ENCODE data around the gene PLXND1.

PLXND1 gene

DNA sequence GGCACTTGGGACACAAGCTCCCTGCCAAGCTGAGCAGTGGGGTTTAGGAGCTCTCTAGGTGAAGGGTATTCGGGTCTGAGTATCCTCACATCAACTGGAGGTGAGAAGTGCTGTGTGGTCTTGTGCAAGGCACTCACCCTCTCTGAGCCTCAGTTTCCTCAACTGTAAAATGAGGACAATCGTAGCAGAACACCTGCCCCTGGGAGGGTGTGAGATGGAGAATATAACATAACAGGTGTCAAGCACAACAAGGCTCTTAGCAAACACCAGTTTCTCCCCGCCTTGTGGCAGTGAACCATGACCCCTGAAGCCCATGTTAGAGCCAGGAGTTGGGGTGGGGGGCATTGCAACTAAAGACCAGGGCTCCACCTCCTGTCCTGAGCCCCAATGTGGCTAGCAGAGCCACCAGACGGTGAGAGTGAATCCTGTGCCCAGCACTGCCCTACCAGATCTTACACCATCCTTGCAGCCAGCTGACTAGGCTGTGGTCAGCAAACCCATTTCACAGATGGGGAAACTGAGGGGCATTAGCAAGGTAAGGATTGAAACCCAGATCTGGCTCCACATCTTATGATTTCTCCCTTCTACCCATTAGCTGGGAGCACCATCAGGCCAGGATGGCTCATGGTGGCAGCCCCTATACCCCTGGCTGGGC, 2.6 kb upstream of the PLXND1 start:
- TF ChIP-seq, protein P1, sequence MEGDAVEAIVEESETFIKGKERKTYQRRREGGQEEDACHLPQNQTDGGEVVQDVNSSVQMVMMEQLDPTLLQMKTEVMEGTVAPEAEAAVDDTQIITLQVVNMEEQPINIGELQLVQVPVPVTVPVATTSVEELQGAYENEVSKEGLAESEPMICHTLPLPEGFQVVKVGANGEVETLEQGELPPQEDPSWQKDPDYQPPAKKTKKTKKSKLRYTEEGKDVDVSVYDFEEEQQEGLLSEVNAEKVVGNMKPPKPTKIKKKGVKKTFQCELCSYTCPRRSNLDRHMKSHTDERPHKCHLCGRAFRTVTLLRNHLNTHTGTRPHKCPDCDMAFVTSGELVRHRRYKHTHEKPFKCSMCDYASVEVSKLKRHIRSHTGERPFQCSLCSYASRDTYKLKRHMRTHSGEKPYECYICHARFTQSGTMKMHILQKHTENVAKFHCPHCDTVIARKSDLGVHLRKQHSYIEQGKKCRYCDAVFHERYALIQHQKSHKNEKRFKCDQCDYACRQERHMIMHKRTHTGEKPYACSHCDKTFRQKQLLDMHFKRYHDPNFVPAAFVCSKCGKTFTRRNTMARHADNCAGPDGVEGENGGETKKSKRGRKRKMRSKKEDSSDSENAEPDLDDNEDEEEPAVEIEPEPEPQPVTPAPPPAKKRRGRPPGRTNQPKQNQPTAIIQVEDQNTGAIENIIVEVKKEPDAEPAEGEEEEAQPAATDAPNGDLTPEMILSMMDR (IDR thresholded peaks at IDR 0.05): no peak
- Histone ChIP-seq H3K27ac (peak overlapping the region; percentile 50 to 98), H3K4me3 (no peak overlapping the region)
- no peak for DNase-seq (ENCODE audit: low spot score)

DNA sequence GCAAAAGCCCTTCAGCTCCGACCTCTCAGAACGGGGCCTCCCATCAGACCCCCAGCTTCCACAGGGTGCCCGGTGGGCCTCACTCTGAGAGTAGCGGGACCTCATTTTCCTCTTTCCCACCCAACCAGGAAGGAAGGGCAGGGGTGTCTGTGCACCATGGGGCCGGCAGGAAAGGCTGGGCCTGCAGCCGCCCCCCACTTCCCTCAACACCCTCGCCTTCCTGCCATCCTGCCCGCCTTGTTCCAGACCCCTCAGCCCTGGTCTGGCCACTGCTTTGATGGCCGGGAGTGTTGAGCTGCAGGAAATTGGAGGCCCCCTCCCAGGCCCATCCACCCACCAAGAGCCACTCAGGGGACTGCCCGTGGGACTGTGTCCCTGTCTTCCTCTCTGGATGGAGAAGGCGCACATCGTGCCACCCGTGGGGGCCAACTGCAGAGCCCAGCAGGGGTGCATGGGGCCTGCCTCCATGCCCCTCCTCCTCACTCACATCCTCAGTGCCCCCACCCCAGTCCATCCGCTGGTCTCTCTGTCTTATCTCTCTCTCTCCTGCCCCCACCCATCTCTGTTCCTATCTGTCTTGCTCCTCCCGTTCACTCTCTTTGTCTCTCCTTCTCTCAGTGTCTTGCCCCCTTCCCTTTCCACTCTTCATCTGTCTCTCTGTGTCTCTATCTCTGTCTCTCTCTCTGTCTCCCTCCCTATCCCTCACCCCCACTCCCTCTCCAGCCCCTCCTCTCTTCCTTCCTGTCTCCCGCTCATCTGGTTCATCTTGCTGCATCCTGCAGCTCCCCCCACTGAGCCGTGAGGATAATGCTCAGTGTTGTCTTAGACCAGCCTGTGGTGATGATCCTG, 1.8 kb upstream of the PLXND1 start:
- Histone ChIP-seq H3K27ac (peak overlapping the region; percentile 86 to 98), H3K4me3 (peak overlapping the region; percentile 92)
- TF ChIP-seq, protein P1 (IDR thresholded peaks at IDR 0.05): no peak
- no peak for DNase-seq (ENCODE audit: low spot score)

GRCh38 chr3:129607391-129608068, 1.1 kb upstream of the PLXND1 start:
- H3K27ac ChIP-seq: peak overlapping the region; percentile 86 to 98
- no peak for DNase-seq (ENCODE audit: low spot score)
- H3K4me3 ChIP-seq: peak overlapping the region; percentile 92
- TF ChIP-seq, protein P1 (IDR thresholded peaks at IDR 0.05): no peak

DNA sequence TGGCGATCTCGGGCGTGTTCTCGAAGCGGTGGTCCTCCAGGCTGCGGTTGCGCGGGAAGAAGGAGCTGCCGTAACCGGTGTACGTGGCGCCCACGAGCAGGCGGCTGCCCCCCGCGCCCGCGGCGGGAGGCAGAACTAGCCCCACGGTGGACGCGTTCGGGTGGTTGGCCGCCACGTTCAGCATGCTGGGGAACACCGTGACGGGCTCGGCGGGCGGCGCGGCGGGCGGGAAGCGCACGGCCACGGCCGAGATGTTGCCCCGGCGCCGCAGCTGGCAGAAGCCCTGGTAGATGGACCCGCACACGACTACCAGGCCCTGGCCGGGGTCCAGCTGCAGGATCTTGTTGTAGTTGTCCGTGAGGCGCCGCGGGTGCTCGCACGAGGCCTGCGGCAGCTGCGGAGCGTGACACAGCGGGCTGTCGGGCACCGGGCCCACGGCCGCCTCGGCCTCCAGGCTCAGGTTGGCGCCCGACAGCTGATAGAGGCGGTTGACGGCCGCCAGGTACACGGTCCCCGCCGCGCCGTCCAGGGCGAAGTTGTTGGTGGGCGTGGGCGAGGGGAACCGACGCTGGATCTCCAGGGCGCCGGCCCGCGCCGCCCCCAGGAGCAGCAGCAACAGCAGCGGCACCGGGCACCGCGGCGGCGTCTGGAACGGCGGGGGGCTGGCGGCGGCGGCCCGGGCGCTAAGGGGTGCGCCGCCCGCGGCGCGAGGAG, 397 bp downstream of the PLXND1 start:
- DNase-seq (ENCODE audit: low spot score): no peak
- Histone ChIP-seq H3K27ac (peak overlapping the region; percentile 94 to 98), H3K4me3 (peak overlapping the region; percentile 92)
- TF ChIP-seq, protein P1 (IDR thresholded peaks at IDR 0.05): no peak

GRCh38 chr3:129605203-129605921, 1.1 kb downstream of the PLXND1 start:
- DNase-seq (ENCODE audit: low spot score): no peak
- Histone ChIP-seq H3K4me3 (peak overlapping the region; percentile 92), H3K27ac (peak overlapping the region; percentile 94 to 98)
- TF ChIP-seq, protein P1 (IDR thresholded peaks at IDR 0.05): no peak

DNA sequence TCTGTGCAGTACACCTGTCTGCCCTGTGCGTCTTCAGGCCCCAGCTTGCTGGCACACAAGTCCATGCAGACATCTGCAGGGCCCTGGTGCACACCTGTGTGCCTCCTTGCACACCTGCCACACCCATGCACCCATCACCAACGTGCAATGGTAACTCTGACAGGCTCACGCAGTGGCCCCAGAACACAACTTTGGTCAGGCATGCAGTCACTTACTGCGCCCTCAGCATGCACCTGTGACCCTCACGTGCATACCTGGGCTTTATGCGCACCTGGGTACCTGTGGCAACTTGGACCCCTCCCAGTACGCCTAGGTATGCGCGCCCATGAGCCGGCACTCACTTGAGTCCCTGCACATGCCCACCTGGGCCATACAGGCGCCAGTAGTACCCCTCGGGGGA, 1.7 kb downstream of the PLXND1 start:
- DNase-seq (ENCODE audit: low spot score): no peak
- peak overlapping the region; percentile 94 to 98 for H3K27ac ChIP-seq
- TF ChIP-seq, protein P1 (IDR thresholded peaks at IDR 0.05): no peak
- H3K4me3 ChIP-seq: peak overlapping the region; percentile 92
